Measurements from ENCODE around the gene TNFRSF9.

Gene TNFRSF9

DNA sequence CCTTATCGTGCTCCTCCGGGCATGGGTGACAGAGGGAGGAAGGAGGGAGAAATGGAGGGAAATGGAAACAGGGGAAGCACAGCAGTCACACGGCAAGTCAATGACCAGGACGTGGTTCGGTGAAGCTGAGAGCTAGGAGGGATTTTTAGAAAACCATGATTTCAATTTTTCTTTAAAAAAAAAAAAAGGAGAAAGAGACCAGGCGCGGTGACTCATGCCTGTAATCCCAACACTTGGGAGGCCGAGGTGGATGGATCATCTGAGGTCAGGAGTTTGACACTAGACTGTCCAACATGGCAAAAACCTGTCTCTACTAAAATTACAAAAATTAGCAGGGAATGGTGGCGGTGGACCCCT lies 776 bp upstream of the TNFRSF9 start:
- CTCF ChIA-PET, result interaction anchor here (1.0 kb wide), 2 partner anchors 16 to 37 kb away, joined by 3 read pairs; no protein-coding TSS in a partner anchor
- Histone ChIP-seq H3K36me3 (ENCODE audit: control insufficient read depth in 4 of 4, insufficient read depth in 4 of 4, low read length in 3 of 4) (no peaks in the 10 kb centered on the region), H3K27ac (ENCODE audit: insufficient read depth in 1 of 2, low read depth in 1 of 2, low read length in 2 of 2, poor library complexity in 1 of 2, severe bottlenecking in 2 of 2) (no peak overlapping the region), H3K27me3 (replicated peaks in 2 of 5; ENCODE audit: control insufficient read depth in 4 of 5, insufficient read depth in 5 of 5, low read length in 4 of 5) (peaks cover 0 to 7% (median 0%) of the 10 kb centered on the region in 5 experiments), H3K4me3 (ENCODE audit: control insufficient read depth in 1 of 7, extremely low read depth in 1 of 7, insufficient read depth in 4 of 7, low read depth in 2 of 7, low read length in 6 of 7) (no peak overlapping the region), H3K9me3 (ENCODE audit: control extremely low read depth in 1 of 5, control insufficient read depth in 4 of 5, insufficient read depth in 2 of 5, low read depth in 1 of 5, low read length in 4 of 5) (no peaks in the 10 kb centered on the region), H3K4me1 (ENCODE audit: control extremely low read depth in 1 of 4, control insufficient read depth in 4 of 4, insufficient read depth in 4 of 4, low read length in 3 of 4) (peaks cover 4 to 31% (median 21%) of the 10 kb centered on the region in 4 experiments)
- POLR2A ChIA-PET, result interaction anchor here (0.7 kb wide), 1 partner anchor 138 kb away, joined by 3 read pairs; no protein-coding TSS in a partner anchor
- DNase-seq, result no peak
- 79% methylated on average over 5 of the region's 9 CpGs for WGBS (ENCODE audit: insufficient coverage)

- ChIA-PET CTCF (interaction anchor here (1.1 to 1.6 kb wide), 3 partner anchors 10 to 38 kb away, joined by 3 to 4 read pairs (median 3); no protein-coding TSS in a partner anchor), POLR2A (no interaction called here)
- 94% methylated on average over 3 of the region's 3 CpGs for WGBS (ENCODE audit: insufficient coverage)
- Histone ChIP-seq H3K27me3 (replicated peaks in 2 of 5; ENCODE audit: control insufficient read depth in 4 of 5, insufficient read depth in 5 of 5, low read length in 4 of 5) (peaks cover 0 to 7% (median 0%) of the 10 kb centered on the region in 5 experiments), H3K4me1 (ENCODE audit: control extremely low read depth in 1 of 4, control insufficient read depth in 4 of 4, insufficient read depth in 4 of 4, low read length in 3 of 4) (peaks cover 4 to 31% (median 21%) of the 10 kb centered on the region in 4 experiments), H3K9me3 (ENCODE audit: control extremely low read depth in 1 of 5, control insufficient read depth in 4 of 5, insufficient read depth in 2 of 5, low read depth in 1 of 5, low read length in 4 of 5) (no peaks in the 10 kb centered on the region), H3K27ac (ENCODE audit: insufficient read depth in 1 of 2, low read depth in 1 of 2, low read length in 2 of 2, poor library complexity in 1 of 2, severe bottlenecking in 2 of 2) (no peak overlapping the region), H3K36me3 (ENCODE audit: control insufficient read depth in 4 of 4, insufficient read depth in 4 of 4, low read length in 3 of 4) (no peaks in the 10 kb centered on the region), H3K4me3 (ENCODE audit: control insufficient read depth in 1 of 7, extremely low read depth in 1 of 7, insufficient read depth in 4 of 7, low read depth in 2 of 7, low read length in 6 of 7) (no peak overlapping the region)
- DNase-seq, result no peak
Measured at GRCh38 chr1:7940034-7940433, 605 bp downstream of the TNFRSF9 start.

- ChIA-PET CTCF (interaction anchor here (1.0 to 1.4 kb wide), 2 partner anchors 12 to 60 kb away, joined by 3 to 5 read pairs; no protein-coding TSS in a partner anchor), POLR2A (no interaction called here)
- H3K4me1 ChIP-seq (ENCODE audit: control extremely low read depth in 1 of 4, control insufficient read depth in 4 of 4, insufficient read depth in 4 of 4, low read length in 3 of 4), result peaks cover 4 to 27% (median 21%) of the 10 kb centered on the region in 4 experiments
- H3K4me3 ChIP-seq (ENCODE audit: control insufficient read depth in 1 of 7, extremely low read depth in 1 of 7, insufficient read depth in 4 of 7, low read depth in 2 of 7, low read length in 6 of 7), result no peak overlapping the region
- no peaks in the 10 kb centered on the region for H3K36me3 ChIP-seq (ENCODE audit: control insufficient read depth in 4 of 4, insufficient read depth in 4 of 4, low read length in 3 of 4)
- peaks cover 0 to 7% (median 0%) of the 10 kb centered on the region in 5 experiments for H3K27me3 ChIP-seq (replicated peaks in 2 of 5; ENCODE audit: control insufficient read depth in 4 of 5, insufficient read depth in 5 of 5, low read length in 4 of 5)
- no peak overlapping the region for H3K27ac ChIP-seq (ENCODE audit: insufficient read depth in 1 of 2, low read depth in 1 of 2, low read length in 2 of 2, poor library complexity in 1 of 2, severe bottlenecking in 2 of 2)
- DNase-seq, result no peak
- 100% methylated on average over 2 of the region's 3 CpGs for WGBS (ENCODE audit: insufficient coverage)
- no peaks in the 10 kb centered on the region for H3K9me3 ChIP-seq (ENCODE audit: control extremely low read depth in 1 of 5, control insufficient read depth in 4 of 5, insufficient read depth in 2 of 5, low read depth in 1 of 5, low read length in 4 of 5)
Measured at GRCh38 chr1:7938070-7938469, 2.6 kb downstream of the TNFRSF9 start.

DNA sequence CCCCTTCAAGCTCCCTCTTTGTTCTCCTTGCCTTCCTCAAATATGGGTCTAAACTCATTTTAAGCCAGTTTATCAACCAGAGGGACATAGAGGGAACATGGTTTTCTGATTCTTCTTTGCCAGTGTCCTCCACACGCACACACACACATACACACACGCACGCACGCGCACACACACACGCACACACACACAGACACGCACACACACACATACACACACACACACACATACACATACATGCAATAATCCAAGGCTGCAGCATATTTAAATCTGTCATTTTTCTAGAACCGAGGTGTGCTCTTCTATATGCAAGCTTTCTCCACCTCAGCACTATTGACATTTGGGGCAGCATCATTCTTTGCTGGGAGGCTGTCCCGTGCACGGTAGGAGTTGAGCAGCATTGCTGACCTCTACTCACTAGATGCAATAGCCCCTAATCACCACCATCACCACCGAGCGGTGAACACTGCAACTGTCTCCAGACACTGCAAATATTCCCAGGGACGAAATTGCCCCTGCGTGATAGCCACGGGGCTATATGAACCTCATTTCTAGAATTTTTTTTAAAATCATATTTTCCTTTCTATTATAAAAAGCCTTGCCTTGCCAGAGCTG lies 8.0 kb downstream of the TNFRSF9 start:
- no peaks in the 10 kb centered on the region for H3K27me3 ChIP-seq (replicated peaks in 2 of 5; ENCODE audit: control insufficient read depth in 4 of 5, insufficient read depth in 5 of 5, low read length in 4 of 5)
- ChIA-PET POLR2A (no interaction called here), CTCF (no interaction called here)
- peaks cover 0 to 20% (median 8%) of the 10 kb centered on the region in 4 experiments for H3K4me1 ChIP-seq (ENCODE audit: control extremely low read depth in 1 of 4, control insufficient read depth in 4 of 4, insufficient read depth in 4 of 4, low read length in 3 of 4)
- no peaks in the 10 kb centered on the region for H3K36me3 ChIP-seq (ENCODE audit: control insufficient read depth in 4 of 4, insufficient read depth in 4 of 4, low read length in 3 of 4)
- H3K27ac ChIP-seq (ENCODE audit: insufficient read depth in 1 of 2, low read depth in 1 of 2, low read length in 2 of 2, poor library complexity in 1 of 2, severe bottlenecking in 2 of 2), result no peak overlapping the region
- no peak overlapping the region for H3K4me3 ChIP-seq (ENCODE audit: control insufficient read depth in 1 of 7, extremely low read depth in 1 of 7, insufficient read depth in 4 of 7, low read depth in 2 of 7, low read length in 6 of 7)
- DNase-seq, result no peak
- 92% methylated on average over 7 of the region's 15 CpGs for WGBS (ENCODE audit: insufficient coverage)
- no peaks in the 10 kb centered on the region for H3K9me3 ChIP-seq (ENCODE audit: control extremely low read depth in 1 of 5, control insufficient read depth in 4 of 5, insufficient read depth in 2 of 5, low read depth in 1 of 5, low read length in 4 of 5)

- Histone ChIP-seq H3K4me3 (ENCODE audit: control insufficient read depth in 1 of 7, extremely low read depth in 1 of 7, insufficient read depth in 4 of 7, low read depth in 2 of 7, low read length in 6 of 7) (no peak overlapping the region), H3K27me3 (replicated peaks in 2 of 5; ENCODE audit: control insufficient read depth in 4 of 5, insufficient read depth in 5 of 5, low read length in 4 of 5) (no peaks in the 10 kb centered on the region), H3K4me1 (ENCODE audit: control extremely low read depth in 1 of 4, control insufficient read depth in 4 of 4, insufficient read depth in 4 of 4, low read length in 3 of 4) (peaks cover 0 to 20% (median 8%) of the 10 kb centered on the region in 4 experiments), H3K9me3 (ENCODE audit: control extremely low read depth in 1 of 5, control insufficient read depth in 4 of 5, insufficient read depth in 2 of 5, low read depth in 1 of 5, low read length in 4 of 5) (no peaks in the 10 kb centered on the region), H3K36me3 (ENCODE audit: control insufficient read depth in 4 of 4, insufficient read depth in 4 of 4, low read length in 3 of 4) (no peaks in the 10 kb centered on the region), H3K27ac (ENCODE audit: insufficient read depth in 1 of 2, low read depth in 1 of 2, low read length in 2 of 2, poor library complexity in 1 of 2, severe bottlenecking in 2 of 2) (no peak overlapping the region)
- WGBS (ENCODE audit: insufficient coverage), result 100% methylated on average over 1 of the region's 2 CpGs
- CTCF ChIA-PET, result no interaction called here
- peak in 2 of 3 donors; percentile 36 to 45 for DNase-seq
- POLR2A ChIA-PET, result interaction anchor here (1.1 kb wide), 1 partner anchor 25 kb away, joined by 4 read pairs; no protein-coding TSS in a partner anchor
Measured at GRCh38 chr1:7931446-7931812, 9.2 kb downstream of the TNFRSF9 start.

GRCh38 chr1:7930645-7931445 lies 9.8 kb downstream of the TNFRSF9 start:
- peak overlapping the region in 1 of 7 experiments; percentile 16 for H3K4me3 ChIP-seq (ENCODE audit: control insufficient read depth in 1 of 7, extremely low read depth in 1 of 7, insufficient read depth in 4 of 7, low read depth in 2 of 7, low read length in 6 of 7)
- ChIA-PET CTCF (no interaction called here), POLR2A (interaction anchor here (1.1 kb wide), 1 partner anchor 26 kb away, joined by 4 read pairs; no protein-coding TSS in a partner anchor)
- DNase-seq, result peak in 2 of 3 donors; percentile 11 to 38
- H3K4me1 ChIP-seq (ENCODE audit: control extremely low read depth in 1 of 4, control insufficient read depth in 4 of 4, insufficient read depth in 4 of 4, low read length in 3 of 4), result peaks cover 0 to 20% (median 8%) of the 10 kb centered on the region in 4 experiments
- H3K27me3 ChIP-seq (replicated peaks in 2 of 5; ENCODE audit: control insufficient read depth in 4 of 5, insufficient read depth in 5 of 5, low read length in 4 of 5), result no peaks in the 10 kb centered on the region
- H3K27ac ChIP-seq (ENCODE audit: insufficient read depth in 1 of 2, low read depth in 1 of 2, low read length in 2 of 2, poor library complexity in 1 of 2, severe bottlenecking in 2 of 2), result peak overlapping the region in 1 of 2 experiments; percentile 46
- H3K9me3 ChIP-seq (ENCODE audit: control extremely low read depth in 1 of 5, control insufficient read depth in 4 of 5, insufficient read depth in 2 of 5, low read depth in 1 of 5, low read length in 4 of 5), result no peaks in the 10 kb centered on the region
- 72% methylated on average over 12 of the region's 15 CpGs for WGBS (ENCODE audit: insufficient coverage)
- no peaks in the 10 kb centered on the region for H3K36me3 ChIP-seq (ENCODE audit: control insufficient read depth in 4 of 4, insufficient read depth in 4 of 4, low read length in 3 of 4)

- Histone ChIP-seq H3K27me3 (replicated peaks in 2 of 5; ENCODE audit: control insufficient read depth in 4 of 5, insufficient read depth in 5 of 5, low read length in 4 of 5) (no peaks in the 10 kb centered on the region), H3K27ac (ENCODE audit: insufficient read depth in 1 of 2, low read depth in 1 of 2, low read length in 2 of 2, poor library complexity in 1 of 2, severe bottlenecking in 2 of 2) (no peak overlapping the region), H3K36me3 (ENCODE audit: control insufficient read depth in 4 of 4, insufficient read depth in 4 of 4, low read length in 3 of 4) (no peaks in the 10 kb centered on the region), H3K9me3 (ENCODE audit: control extremely low read depth in 1 of 5, control insufficient read depth in 4 of 5, insufficient read depth in 2 of 5, low read depth in 1 of 5, low read length in 4 of 5) (no peaks in the 10 kb centered on the region), H3K4me1 (ENCODE audit: control extremely low read depth in 1 of 4, control insufficient read depth in 4 of 4, insufficient read depth in 4 of 4, low read length in 3 of 4) (peaks cover 0 to 20% (median 8%) of the 10 kb centered on the region in 4 experiments), H3K4me3 (ENCODE audit: control insufficient read depth in 1 of 7, extremely low read depth in 1 of 7, insufficient read depth in 4 of 7, low read depth in 2 of 7, low read length in 6 of 7) (no peak overlapping the region)
- DNase-seq, result no peak
- ChIA-PET POLR2A (no interaction called here), CTCF (no interaction called here)
- 100% methylated on average over 2 of the region's 7 CpGs for whole genome bisulfite sequencing (ENCODE audit: insufficient coverage)
Measured at GRCh38 chr1:7929637-7930036, 11.0 kb downstream of the TNFRSF9 start.

All from common myeloid progenitor, CD34-positive (primary cell).